Testis (tissue), 3 donors: Measurements from ENCODE around the gene ZNF32. TPM values are rescaled to one million over a fixed set of nuclear protein-coding genes. Genes with fewer than 3 reads are reported as not detected.
"Not testable (repeated sequence)": the region's sequence is repeated elsewhere in the genome, so short reads cannot be mapped to it uniquely, and the experiment has no call there.

Experiments used
- DNase-seq: peaks from one replicate; pipeline ENCODE4 v3.0.0-alpha.2; 2019
- H3K27ac ChIP-seq, 2 donors: fragments of 200-600 bp; sonication (generic); one replicate each; pipeline ENCODE4 v1.5.1; 2019
- H3K27me3 ChIP-seq: fragments of 200-600 bp; sonication (generic); one replicate; pipeline ENCODE4 v1.5.1; 2019
- H3K36me3 ChIP-seq: fragments of 200-600 bp; sonication (generic); one replicate; pipeline ENCODE4 v1.5.1; 2017; ENCODE audit warnings: low read depth; ENCODE audit errors: missing control alignments
- H3K4me1 ChIP-seq: fragments of 200-600 bp; sonication (generic); one replicate; pipeline ENCODE4 v1.5.1; 2019
- H3K4me3 ChIP-seq, 2 donors: fragments of 200-600 bp; sonication (generic); one replicate each; pipeline ENCODE4 v1.5.1; 2017 to 2019
- H3K9me3 ChIP-seq: fragments of 200-600 bp; sonication (generic); one replicate; pipeline ENCODE4 v1.5.1; 2017
- POLR2A ChIP-seq: fragments of 450-650 bp; IDR thresholded peaks from one replicate; pipeline ENCODE4 v1.6.1; 2017; ENCODE audit warnings: antibody characterized with exemption, mild to moderate bottlenecking, moderate library complexity
- WGBS, 2 donors: methylation state at CpG; one replicate each; pipeline ENCODE4 v1.1.5; 2018; 5-methylcytosine and 5-hydroxymethylcytosine counted together
- intact Hi-C: fragments of 100-400 bp; cut with DNase I; formaldehyde crosslinking; loops from one replicate; pipeline ENCODE4 v1.15.1; 2023; ENCODE audit warnings: low total_unique reads
- polyA plus RNA-seq: library from polyadenylated mRNA; stranded (reverse); fragments of 350-450 nt; fragmentation: Illumina TruSeq; extraction: RNeasy Lipid Tissue Mini Kit (QIAGEN cat#74804); gene quantifications from one replicate; pipeline ENCODE4 v1.2.3, GENCODE V29; 2014; ENCODE audit warnings: low read depth, low replicate concordance; ENCODE audit not compliant: insufficient read depth
- total RNA-seq, 2 donors: library from RNA; depleted of rRNA; stranded (reverse); fragments of >200 nt; gene quantifications; one replicate each; pipeline ENCODE4 v1.2.3, GENCODE V29; 2016
- TF ChIP-seq, protein P1 (sequence below), 3 experiments: fragments of 450-650 bp in 2 of 3; fragments of 200-600 bp in 1 of 3; sonication (generic) in 1 of 3; IDR thresholded peaks; one replicate each; pipeline ENCODE4 v1.5.1; 2016 to 2019; ENCODE audit warnings: antibody characterized with exemption in 3 of 3, mild to moderate bottlenecking in 2 of 3, moderate library complexity in 1 of 3

ZNF32 gene
- total and polyA plus RNA-seq, 3 donors from 2014 or later: 18.7 to 29.8 (median 22.7) TPM

GRCh38 chr10:43644252-43644651, 4.4 kb downstream of the ZNF32 start:
- peaks cover 3% of the 10 kb centered on the region for H3K9me3 ChIP-seq
- TF ChIP-seq POLR2A: no peak
- TF ChIP-seq, protein P1, sequence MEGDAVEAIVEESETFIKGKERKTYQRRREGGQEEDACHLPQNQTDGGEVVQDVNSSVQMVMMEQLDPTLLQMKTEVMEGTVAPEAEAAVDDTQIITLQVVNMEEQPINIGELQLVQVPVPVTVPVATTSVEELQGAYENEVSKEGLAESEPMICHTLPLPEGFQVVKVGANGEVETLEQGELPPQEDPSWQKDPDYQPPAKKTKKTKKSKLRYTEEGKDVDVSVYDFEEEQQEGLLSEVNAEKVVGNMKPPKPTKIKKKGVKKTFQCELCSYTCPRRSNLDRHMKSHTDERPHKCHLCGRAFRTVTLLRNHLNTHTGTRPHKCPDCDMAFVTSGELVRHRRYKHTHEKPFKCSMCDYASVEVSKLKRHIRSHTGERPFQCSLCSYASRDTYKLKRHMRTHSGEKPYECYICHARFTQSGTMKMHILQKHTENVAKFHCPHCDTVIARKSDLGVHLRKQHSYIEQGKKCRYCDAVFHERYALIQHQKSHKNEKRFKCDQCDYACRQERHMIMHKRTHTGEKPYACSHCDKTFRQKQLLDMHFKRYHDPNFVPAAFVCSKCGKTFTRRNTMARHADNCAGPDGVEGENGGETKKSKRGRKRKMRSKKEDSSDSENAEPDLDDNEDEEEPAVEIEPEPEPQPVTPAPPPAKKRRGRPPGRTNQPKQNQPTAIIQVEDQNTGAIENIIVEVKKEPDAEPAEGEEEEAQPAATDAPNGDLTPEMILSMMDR (IDR thresholded peaks at IDR 0.05): no peak
- intact Hi-C loops: no loop called here
- DNase-seq: no peak
- no peak overlapping the region for H3K27ac ChIP-seq
- no peak overlapping the region for H3K4me3 ChIP-seq
- no peaks in the 10 kb centered on the region for H3K4me1 ChIP-seq
- WGBS, 2 donors: 91 to 98% methylated on average over 8 of the region's 8 CpGs
- H3K36me3 ChIP-seq: no peaks in the 10 kb centered on the region
- H3K27me3 ChIP-seq: no peaks in the 10 kb centered on the region

DNA sequence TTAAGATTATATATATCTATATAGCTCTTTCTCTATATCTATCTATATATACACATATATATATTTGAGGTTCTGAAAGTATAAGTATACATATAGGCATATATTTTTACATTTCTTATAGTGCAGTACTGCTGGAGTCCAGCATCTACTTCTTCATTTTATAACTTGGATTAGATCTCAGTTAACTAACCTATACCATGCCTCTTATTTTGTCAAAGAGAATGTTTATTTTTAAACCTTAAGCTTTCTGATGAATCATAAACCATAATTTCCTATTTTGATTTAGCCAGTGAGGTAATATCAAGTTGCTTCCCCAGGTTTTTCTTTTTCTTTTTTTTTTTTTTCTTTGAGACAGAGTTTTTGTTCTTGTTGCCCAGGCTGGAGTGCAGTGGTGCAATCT, 8.1 kb downstream of the ZNF32 start:
- intact Hi-C loops: no loop called here
- Histone ChIP-seq H3K4me1 (no peaks in the 10 kb centered on the region), H3K27me3 (no peaks in the 10 kb centered on the region), H3K9me3 (peaks cover 3% of the 10 kb centered on the region), H3K4me3 (no peak overlapping the region), H3K36me3 (no peaks in the 10 kb centered on the region), H3K27ac (no peak overlapping the region)
- TF ChIP-seq, protein P1 (IDR thresholded peaks at IDR 0.05): no peak
- no peak for TF ChIP-seq POLR2A
- no peak for DNase-seq

GRCh38 chr10:43635816-43636215, 12.9 kb downstream of the ZNF32 start:
- H3K36me3 ChIP-seq, DNase-seq, H3K9me3 ChIP-seq, H3K27ac ChIP-seq, intact Hi-C loops, H3K27me3 ChIP-seq, H3K4me1 ChIP-seq, H3K4me3 ChIP-seq: not testable (repeated sequence)
- WGBS, 2 donors: 76 to 82% methylated on average over 1 of the region's 1 CpG

DNA sequence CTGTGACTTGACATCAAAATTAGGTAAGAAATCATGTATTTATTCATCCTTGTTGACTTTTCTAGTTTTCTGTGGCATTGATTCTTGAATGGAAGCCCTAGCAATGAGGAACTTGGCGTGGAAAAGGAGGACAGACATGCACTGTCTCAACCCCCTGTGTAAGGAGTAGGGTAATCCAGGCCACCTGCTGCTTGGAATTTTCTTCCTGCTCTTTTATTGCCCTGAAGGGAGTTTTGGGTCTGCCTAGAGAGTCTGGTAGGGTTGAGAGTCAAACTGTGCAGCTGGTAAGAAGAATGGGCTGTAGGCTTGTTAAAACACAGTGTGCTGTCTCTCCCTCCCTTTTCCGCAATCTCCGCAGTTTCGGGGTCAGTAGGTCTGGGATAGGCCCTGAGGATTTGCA, 19.7 kb downstream of the ZNF32 start:
- WGBS, 2 donors: 95 to 96% methylated on average over 4 of the region's 4 CpGs
- Histone ChIP-seq H3K9me3 (no peaks in the 10 kb centered on the region), H3K27me3 (no peaks in the 10 kb centered on the region), H3K27ac (no peak overlapping the region), H3K36me3 (no peaks in the 10 kb centered on the region), H3K4me1 (no peaks in the 10 kb centered on the region), H3K4me3 (no peak overlapping the region)
- TF ChIP-seq, protein P1 (IDR thresholded peaks at IDR 0.05): no peak
- TF ChIP-seq POLR2A: no peak
- DNase-seq: no peak
- intact Hi-C loops: no loop called here

DNA sequence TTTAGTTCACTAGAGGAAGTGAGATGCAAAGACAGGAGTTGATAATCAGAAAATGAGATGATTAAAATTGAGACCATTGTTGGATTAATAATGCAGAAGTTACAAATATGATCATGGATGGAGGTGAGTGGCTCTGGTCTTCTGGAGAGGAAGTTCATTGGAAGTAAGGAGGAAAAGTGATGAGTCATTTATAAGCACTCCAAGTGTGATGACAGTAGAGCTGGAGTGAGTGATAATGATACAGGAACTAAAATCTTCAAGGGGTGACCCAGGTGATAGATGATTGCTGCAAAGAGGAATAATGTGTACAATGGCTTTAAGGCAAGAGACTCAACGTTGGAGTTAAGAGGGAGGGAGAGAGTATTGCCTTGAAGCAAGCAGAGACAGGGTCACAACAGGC, 20.7 kb downstream of the ZNF32 start:
- H3K27me3 ChIP-seq: no peaks in the 10 kb centered on the region
- 71 to 100% methylated on average over 1 of the region's 1 CpG for WGBS, 2 donors
- DNase-seq: no peak
- no peak overlapping the region for H3K27ac ChIP-seq
- no peak overlapping the region for H3K4me3 ChIP-seq
- no peaks in the 10 kb centered on the region for H3K36me3 ChIP-seq
- no peaks in the 10 kb centered on the region for H3K9me3 ChIP-seq
- intact Hi-C loops: no loop called here
- no peaks in the 10 kb centered on the region for H3K4me1 ChIP-seq
- TF ChIP-seq, protein P1 (IDR thresholded peaks at IDR 0.05): no peak
- TF ChIP-seq POLR2A: no peak
